GM11168 (cell line): ENCODE results near the gene POU3F3.

Source experiments
- in situ Hi-C: fragments of 300-500 bp; cut with MboI; formaldehyde crosslinking; loops from one replicate; pipeline ENCODE4 v1.12.0; 2022; ENCODE audit warnings: low sequenced_read_pairs; ENCODE audit not compliant: unreplicated experiment

POU3F3 gene

DNA sequence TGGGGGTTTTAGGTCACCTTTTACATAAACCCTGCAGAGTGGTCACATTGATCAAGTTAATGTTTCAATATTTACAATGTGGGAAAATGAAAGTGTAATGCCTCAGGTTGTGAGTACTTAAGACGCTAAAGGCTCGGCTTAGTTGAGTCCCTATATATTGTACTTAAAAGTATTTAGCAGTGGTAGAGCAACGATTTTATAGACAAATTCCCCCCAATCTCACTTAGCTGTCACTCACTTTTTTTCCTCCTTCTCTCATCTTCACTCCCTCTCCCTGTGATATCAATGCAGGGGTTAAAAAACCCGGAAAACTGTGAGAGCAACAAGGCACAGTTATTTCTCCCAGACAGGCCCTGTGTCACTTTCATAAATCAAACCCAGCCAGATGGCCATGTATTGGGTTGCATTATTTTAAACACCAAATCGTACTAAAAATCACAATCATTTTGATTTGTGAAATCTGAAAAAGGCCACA lies 5.4 kb downstream of the POU3F3 start:
- in situ Hi-C loops: loop anchor here (25.0 kb wide), 1 partner anchor 1697 kb away; no protein-coding TSS in a partner anchor

DNA sequence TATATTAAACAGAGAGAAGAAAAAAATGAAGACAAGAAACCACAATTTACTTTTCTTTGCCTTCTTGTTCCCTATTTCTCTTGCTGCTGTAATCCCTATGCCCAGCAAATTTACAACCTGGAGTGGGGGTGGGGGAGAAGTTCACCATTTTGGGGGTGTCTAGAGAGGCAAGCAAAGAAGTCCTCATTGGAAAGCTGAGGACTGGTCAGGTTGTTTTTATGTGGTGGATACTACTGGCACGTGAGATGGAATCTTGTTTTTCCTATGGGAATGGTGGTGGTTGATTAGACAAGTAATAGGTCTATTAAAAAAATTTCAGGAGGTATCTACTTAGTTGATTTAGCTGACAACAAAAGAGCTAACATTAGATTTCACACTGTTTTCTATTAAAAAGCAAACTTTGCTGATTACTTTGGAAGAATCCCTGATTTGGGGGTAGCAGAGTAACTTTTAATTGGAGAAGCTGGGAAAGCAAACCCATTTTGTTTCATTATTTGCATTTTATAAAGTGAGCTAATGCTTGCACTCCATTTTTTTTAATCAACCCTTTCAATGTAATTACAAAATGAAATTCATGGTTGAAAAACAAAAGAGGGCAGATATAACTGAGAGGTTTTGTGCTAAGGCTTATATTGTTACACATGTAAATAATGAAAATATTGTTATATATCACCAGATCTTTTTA lies 6.0 kb downstream of the POU3F3 start:
- in situ Hi-C loops: loop anchor here (25.0 kb wide), 1 partner anchor 1698 kb away; no protein-coding TSS in a partner anchor

DNA sequence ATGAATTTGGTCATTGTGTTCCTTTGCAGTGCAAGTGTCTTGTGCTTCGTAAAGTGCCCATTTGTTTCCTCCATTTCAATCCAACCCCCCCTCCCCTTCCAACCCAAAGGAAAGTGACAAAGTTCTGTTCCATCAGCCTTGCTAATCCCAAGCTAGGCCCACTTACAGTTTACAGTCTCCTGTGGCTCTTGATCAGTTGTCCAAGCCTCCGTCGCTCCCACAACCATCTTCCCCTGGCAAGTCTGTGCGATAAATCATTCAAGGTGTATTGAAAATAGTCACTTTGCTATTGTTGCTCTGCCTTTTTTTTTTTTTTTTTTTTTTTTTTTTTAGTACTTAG lies 6.5 kb downstream of the POU3F3 start:
- in situ Hi-C loops: loop anchor here (25.0 kb wide), 1 partner anchor 1698 kb away; no protein-coding TSS in a partner anchor

DNA sequence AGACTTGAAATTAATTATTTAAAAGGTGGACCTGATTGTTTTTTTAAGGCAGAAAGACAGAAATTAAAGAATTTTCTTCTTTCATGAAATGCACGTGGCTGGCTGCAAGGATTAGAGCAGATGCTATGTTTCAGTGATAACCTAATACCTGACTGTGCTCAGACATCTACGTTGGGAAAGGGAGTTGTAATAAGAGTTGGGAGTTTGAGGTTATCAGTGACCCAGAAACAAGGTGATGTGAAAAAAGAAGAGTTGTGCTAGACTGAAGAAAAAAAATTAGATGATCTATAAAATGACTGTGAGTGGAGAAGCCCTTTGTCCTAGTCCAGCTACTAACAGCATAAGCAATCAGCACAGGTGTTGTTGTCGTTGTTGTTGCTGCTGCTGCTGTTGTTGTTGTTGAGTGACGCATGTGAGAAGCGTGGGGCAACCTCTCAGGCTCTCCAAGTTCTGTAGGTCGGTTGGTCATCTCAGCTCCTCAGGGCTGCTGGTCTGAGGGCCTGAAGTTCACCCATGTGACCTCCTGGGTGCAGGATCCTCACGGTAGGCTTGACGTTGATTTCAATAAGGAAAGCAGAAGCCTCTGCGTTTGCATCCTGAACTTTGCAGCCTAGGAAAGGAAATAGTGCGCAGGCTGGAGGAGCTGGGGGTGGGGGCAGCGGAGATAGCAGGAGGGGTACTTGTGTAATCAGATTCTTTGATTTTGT lies 7.6 kb downstream of the POU3F3 start:
- in situ Hi-C loops: loop anchor here (25.0 kb wide), 1 partner anchor 1699 kb away; no protein-coding TSS in a partner anchor

DNA sequence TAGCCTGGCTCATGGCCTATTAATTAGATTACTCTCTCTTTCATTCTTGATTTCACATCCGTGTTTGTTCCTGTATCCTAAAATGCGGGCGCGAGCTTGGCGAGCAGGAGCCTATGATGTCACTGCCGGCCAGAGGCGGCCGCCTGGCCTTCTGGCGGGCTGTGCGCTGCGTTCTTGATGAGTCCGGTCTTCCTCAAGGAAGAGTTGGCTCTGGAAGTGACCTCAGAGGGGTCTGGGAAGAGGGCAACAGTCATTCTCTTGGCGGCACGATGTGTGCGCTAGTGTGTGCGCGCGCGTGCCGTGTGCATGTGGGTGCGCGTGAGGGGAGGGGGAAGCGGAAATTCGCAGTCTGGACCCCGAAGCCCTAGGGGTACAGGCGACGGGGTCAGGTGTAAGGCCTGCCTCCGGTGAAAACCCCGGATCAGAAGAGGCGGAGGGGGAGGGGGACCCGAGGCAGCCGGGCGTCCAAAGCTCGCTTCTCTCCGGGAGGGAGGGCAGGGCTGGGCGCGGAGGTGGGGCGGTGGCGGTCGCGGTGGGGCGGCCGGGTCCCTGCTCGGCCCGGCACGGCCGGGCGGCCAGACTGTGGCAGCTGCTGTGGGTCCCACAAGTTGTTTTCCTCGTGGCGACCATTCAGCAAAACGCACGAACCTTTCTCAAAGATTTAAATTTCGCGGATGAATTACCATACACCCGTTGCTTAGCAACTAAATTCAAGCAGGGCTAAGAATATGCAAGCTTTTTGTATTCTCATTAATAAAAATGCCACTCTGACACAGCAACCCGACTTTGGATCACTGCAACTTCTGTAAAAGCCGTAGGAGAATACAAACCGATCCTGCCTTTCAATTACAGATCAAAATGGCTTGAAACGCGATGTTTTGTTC lies 8.4 kb downstream of the POU3F3 start:
- in situ Hi-C loops: loop anchor here (25.0 kb wide), 1 partner anchor 1700 kb away; no protein-coding TSS in a partner anchor

DNA sequence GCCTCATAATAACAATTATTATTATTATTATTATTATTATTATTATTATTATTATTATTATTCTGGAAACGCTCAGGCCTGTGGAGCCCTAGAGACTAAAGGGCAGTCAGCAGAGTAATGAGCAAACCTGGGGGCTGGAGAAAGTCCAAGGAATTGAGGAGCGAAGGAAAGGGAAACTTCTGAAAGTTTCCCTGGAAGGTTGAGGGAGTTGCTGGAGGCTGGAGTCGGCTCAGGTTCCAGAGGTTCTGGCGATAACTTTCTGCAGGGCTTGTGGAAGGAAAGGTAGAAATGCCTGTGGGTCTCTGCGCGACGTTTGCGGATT lies 9.2 kb downstream of the POU3F3 start:
- in situ Hi-C loops: loop anchor here (25.0 kb wide), 1 partner anchor 1701 kb away; no protein-coding TSS in a partner anchor

DNA sequence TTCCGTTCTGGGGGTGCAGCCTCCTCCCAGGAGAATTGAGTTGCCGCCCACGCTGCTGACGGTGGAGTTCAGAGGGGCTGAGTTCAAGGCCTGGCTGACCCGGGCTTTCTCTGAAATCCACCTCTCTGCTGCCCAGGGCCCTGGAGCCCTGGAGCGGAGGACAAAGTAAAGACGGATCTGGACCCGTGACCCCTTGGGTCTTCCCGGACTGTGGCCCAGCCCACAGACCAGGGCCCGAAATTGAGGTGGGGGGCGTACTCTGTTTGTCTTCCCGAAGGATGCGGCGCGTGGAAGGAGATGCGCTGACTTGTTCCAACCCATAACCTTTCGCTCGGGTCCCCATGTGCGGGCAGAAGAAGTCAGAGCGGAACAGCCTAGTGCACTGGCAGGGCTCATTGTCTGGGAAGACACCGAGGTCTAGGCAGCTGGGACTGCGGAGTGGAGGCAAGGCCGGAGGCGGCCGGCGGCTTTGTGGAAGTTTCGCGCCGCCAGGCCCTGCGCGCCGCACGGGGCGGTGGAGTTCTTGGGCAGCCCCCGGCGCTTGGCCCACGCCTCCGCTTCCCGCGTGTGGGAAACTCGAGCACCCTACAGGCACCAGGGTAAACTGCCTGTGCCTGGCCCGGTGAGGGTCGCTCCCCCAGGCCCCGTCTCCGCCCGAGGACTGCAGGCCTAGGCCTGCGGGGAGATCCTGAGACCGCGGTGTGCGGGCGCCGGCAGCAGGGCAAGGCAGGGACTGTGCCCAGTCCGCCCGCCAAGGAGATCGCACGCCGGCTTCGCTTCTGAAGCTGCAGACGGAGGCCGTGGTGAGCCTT lies 9.8 kb downstream of the POU3F3 start:
- in situ Hi-C loops: loop anchor here (25.0 kb wide), 1 partner anchor 1701 kb away; no protein-coding TSS in a partner anchor

DNA sequence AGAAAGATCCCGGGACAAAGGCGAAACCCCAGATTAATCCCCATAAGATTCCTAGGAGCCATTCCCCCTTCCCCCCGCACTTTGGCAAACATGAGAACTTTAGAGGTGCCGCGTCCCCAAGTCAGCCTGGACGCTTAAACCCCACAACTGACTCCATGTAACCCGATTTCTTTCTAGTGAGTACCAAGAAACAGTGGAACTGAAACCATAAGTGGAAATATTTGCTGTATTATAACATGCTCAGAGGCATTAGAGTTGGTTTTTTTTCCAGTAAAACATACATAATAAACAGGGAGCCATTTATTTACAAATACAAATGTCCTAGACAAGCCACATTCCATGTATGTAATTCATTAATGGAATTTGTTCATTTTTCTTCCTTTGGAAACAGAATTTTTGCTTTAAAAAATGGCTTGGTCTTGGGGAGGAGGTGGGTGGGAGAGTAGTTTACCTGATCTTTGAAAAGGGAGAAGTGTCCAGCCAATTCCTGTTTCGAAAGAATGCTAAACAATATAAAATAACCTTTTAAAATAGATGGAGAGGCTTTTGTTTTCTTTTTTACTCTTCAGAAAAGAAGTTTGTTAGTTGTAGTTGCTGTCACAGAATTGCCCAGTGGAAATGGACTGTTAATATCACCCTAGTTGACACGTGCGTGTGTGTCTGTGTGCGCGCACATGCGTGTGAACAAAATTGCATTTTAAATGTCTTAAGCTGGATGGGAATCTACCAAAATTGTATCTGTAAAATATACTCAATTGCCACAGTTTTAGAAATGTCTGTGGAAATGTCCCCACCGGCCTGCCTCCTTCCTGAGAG lies 10.6 kb downstream of the POU3F3 start:
- in situ Hi-C loops: loop anchor here (25.0 kb wide), 1 partner anchor 1702 kb away; no protein-coding TSS in a partner anchor

DNA sequence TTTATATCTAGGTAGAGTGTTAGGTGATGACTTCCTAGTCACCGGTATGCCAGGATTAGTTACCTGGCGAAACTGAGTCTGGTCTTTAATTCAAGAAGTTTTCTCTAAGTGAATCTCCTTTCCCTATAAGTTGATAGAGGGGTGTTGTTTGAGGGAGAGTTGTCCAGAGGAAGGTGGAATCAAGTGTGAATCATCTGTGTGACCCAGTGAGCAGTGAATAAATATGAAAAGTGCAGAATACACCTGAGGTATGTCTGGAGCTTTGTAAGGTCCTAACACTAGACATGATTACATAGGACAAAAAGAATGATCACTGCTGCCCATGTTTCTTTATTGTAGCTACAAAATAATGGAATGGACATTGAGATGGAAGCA lies 11.2 kb downstream of the POU3F3 start:
- in situ Hi-C loops: loop anchor here (25.0 kb wide), 1 partner anchor 1703 kb away; no protein-coding TSS in a partner anchor

DNA sequence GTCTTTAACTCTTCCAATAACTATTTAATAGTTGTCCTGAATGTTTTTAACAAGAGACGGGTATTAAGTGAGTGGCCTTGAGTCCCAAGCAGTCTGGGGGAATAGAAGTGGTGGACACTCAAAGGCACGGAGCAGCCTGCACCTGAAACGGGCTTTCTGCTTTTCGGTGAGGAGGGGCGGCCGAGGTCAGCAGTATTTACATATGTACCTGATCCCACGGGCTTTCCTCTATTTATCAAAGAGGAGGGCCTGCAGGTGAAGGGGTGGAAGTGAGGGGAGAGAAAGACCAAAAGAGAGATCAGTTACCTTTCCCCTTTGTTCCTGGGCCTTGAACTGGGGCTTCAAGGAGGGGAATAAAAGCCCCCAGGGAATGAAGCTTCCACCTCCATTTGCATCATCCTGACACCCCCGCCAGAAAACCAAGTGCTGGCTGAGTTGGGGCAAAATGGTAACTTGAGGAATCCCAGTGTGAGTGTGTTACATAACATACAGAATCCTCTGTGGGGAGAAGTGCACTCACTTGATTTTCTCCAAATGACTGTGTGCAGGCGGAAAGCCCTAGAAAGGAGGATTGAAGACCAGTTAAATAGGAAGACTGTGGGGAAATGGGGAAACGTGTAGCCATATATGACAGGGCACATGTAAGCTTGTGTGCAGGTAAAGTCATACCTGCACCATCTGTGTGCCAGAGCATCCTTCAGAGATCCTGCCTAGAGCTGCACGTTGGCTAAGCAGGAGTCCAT lies 12.4 kb downstream of the POU3F3 start:
- in situ Hi-C loops: loop anchor here (25.0 kb wide), 1 partner anchor 1704 kb away; no protein-coding TSS in a partner anchor

DNA sequence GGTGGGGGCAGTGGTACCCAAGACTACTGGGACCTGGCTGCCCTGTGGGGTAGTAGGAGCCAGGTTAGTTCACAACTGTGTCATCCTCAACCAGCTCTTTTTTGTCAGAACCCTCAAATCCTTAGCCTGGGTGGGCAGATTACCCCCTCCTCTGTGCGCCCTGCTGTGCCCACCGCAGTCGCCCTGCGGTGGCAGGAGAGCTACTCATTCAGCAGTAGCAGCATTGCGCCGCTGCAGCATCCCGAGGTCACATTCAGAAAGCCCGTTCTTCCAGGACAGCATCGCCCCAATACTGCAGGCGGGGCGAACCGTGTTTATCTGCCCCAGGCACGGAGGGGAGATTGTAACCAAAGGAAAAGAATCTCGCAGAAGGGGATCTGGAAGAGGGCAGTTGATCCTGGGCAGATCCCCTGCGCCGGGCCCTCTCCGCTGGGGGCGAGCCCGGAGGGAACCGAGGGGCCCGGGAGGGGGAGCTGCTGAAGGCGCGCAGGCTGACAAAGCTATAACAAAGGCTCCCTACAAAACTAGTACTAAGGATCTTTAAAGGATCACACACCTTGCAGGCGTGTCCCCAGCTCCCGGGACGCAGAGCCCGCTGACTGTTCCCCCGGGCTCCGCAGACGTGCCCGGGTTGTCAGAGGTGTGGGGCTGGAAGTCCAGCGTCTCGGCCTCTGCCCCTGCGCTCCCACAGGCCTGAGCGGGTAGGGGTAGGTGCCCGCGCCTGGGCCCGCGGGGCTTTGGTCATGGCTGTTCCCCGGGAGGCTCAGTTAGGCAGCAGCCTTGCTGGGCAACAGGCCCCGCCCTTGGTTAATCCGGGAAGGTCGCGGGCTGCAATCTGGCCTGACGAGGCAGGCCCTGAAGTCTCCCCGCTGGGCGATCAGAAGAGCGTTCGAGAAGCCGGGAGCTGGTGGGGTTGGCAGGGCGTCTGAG lies 13.2 kb downstream of the POU3F3 start:
- in situ Hi-C loops: loop anchor here (25.0 kb wide), 1 partner anchor 1705 kb away; no protein-coding TSS in a partner anchor

DNA sequence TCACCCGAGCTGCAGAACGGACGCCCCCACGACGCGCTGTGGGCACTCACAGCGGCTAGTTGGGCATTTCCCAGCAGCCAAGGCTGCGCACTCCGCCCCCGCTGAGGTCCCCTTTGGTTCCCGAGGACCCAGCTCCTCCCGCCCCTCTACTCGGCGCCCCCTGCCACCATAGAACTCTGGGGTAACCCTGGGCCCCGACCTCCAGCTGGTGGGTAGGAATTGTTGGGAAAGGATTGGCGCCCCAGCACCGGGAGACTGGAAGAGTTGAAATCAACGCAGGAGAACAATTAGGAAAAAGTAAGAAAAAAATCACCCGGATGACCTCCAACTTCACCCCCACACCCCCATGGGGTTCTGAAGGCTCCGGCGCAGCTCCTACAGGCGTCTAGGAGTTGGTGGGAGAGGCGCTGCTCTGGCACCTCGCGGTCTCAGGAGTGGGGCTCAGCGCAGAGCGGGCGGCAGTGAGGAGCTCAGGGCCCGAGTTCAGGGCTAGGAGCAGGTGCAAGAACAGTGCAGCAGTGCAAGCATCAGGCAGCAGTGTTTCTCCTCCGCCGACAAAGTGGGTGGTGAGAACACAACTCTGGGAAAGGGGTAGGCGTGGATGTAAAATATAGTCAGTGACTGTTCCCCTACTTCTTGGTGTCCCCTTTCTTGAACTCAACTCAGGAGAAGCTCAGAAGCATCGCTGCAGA lies 14.0 kb downstream of the POU3F3 start:
- in situ Hi-C loops: loop anchor here (25.0 kb wide), 1 partner anchor 1706 kb away; no protein-coding TSS in a partner anchor

DNA sequence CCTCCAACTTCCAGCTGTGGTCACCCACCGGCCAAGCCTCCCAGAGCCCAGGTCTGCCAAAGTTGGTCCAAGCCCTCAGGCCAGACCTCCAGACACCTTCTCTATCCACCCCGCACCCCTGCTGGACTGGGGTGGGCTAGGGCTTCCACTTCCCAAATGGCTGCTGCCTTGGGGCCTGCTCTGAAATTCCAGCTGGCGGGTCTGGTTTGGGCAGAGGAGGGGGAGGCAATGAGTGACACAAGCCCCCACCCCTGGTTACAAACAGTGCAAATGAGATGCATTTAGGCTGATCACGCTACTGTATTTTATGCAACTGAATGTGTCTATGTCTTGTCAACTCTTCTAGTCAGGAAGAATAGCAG lies 14.6 kb downstream of the POU3F3 start:
- in situ Hi-C loops: loop anchor here (25.0 kb wide), 1 partner anchor 1706 kb away; no protein-coding TSS in a partner anchor

DNA sequence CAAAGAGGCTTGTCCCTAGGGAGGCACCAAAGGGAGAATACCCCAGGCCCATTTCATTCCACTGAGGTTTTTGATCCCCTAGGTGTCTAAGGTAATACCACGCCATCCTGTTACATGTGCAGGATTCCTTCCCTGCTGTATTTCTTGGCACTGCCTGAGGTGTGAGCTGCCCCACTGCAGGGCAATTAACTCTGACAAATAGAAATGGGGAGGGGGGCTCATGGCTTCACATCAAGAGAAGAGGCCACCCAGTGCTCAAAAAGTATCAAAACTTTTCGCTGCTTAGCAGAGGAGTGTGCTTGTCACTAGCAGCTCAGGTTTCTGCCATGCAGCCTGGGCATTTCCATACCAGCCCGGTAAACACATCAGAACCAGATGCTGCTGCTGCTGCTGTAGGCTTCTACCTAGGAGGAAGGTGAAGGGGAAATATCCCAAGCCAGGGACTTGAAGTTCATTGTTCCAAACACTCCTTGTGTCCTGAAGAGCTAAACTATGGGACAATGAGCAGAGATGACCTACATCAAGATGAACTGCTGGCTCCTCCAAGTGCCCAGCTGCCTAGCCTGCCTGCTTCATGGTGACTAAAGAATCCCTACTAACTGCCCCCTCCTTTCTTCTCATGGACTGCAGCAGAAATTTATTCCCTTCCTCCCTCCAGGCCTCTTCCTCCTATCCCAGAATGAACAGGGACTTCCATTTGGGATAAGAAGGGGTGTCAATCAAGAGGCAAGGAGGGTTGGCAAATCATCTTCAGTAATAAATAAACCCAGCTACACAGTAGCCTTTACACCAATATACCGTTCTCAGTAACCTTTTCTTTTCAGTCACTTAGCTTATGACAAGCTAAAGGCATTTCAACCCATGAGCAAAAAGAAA lies 16.4 kb downstream of the POU3F3 start:
- in situ Hi-C loops: loop anchor here (25.0 kb wide), 1 partner anchor 1708 kb away; no protein-coding TSS in a partner anchor

DNA sequence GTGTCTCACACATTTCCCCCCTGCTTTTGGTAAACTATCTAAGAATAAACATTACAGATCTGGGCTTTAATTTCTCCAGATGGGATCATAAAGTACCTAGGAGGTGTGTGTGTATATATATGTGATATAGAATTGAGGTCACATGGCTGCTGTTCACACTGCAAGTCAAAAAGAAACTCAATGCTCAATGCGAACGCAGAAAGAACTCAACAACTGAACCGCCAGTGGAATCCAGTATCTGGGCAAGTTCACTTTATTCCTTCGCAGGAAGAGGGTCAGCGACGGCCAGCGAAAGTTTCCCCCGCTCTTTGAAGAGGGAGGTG lies 17.7 kb downstream of the POU3F3 start:
- in situ Hi-C loops: loop anchor here (25.0 kb wide), 1 partner anchor 1709 kb away; no protein-coding TSS in a partner anchor
